Ascending aorta (tissue), 2 donors: ENCODE measurements around the gene PHLPP1. TPM values are rescaled to one million over a fixed set of nuclear protein-coding genes. Genes with fewer than 3 reads are reported as not detected.

ENCODE experiments used
- DNase-seq, 2 donors: peaks; one replicate each; pipeline ENCODE4 v3.0.0-alpha.2; 2019; ENCODE audit warnings: low spot score in 2 of 2
- H3K27ac ChIP-seq, 2 donors: fragments of 200-600 bp; sonication (generic); one replicate each; pipeline ENCODE4 v1.5.1; 2016 to 2017; ENCODE audit warnings: mild to moderate bottlenecking in 1 of 2
- H3K27me3 ChIP-seq: fragments of 200-600 bp; sonication (generic); one replicate; pipeline ENCODE4 v1.5.1; 2017
- H3K36me3 ChIP-seq, 2 donors: fragments of 200-600 bp; sonication (generic); one replicate each; pipeline ENCODE4 v1.5.1; 2016
- H3K4me1 ChIP-seq, 2 donors: fragments of 200-600 bp; sonication (generic); one replicate each; pipeline ENCODE4 v1.5.1; 2016 to 2017; ENCODE audit warnings: mild to moderate bottlenecking in 1 of 2
- H3K4me3 ChIP-seq, 2 donors: fragments of 200-600 bp; sonication (generic); one replicate each; pipeline ENCODE4 v1.5.1; 2016 to 2017; ENCODE audit warnings: mild to moderate bottlenecking in 1 of 2
- H3K9me3 ChIP-seq, 2 donors: fragments of 200-600 bp; sonication (generic); one replicate each; pipeline ENCODE4 v1.5.1; 2016
- CTCF ChIP-seq, 3 experiments: fragments of 200-600 bp in 2 of 3; fragments of 450-650 bp in 1 of 3; sonication (generic) in 2 of 3; IDR thresholded peaks; one replicate each; pipeline ENCODE4 v1.5.1; 2016 to 2019; ENCODE audit warnings: antibody characterized with exemption in 3 of 3, mild to moderate bottlenecking in 1 of 3, moderate library complexity in 1 of 3
- intact Hi-C: fragments of 100-400 bp; cut with DNase I; formaldehyde crosslinking; loops from one replicate; pipeline ENCODE4 v1.15.1; 2023
- total RNA-seq: library from RNA; depleted of rRNA; stranded (reverse); fragments of >200 nt; gene quantifications from one replicate; pipeline ENCODE4 v1.1.0, GENCODE V29; 2016

The PHLPP1 gene
- total RNA-seq, 1 donor from 2014 or later = 9.8 TPM

GRCh38 chr18:63003899-63004298 is 288.6 kb downstream of the PHLPP1 start:
- Histone ChIP-seq H3K4me3 (no peak overlapping the region), H3K4me1 (no peaks in the 10 kb centered on the region), H3K9me3 (no peaks in the 10 kb centered on the region), H3K27ac (no peak overlapping the region), H3K27me3 (no peaks in the 10 kb centered on the region), H3K36me3 (no peaks in the 10 kb centered on the region)
- intact Hi-C loops = no loop called here
- no peak for DNase-seq
- no peak for TF ChIP-seq CTCF (IDR thresholded peaks at IDR 0.05)

GRCh38 chr18:63004466-63005089 is 289.2 kb downstream of the PHLPP1 start:
- intact Hi-C loops = no loop called here
- H3K36me3 ChIP-seq = no peaks in the 10 kb centered on the region
- DNase-seq = no peak
- H3K27ac ChIP-seq = no peak overlapping the region
- no peaks in the 10 kb centered on the region for H3K9me3 ChIP-seq
- no peak for TF ChIP-seq CTCF (IDR thresholded peaks at IDR 0.05)
- no peaks in the 10 kb centered on the region for H3K27me3 ChIP-seq
- H3K4me3 ChIP-seq = no peak overlapping the region
- H3K4me1 ChIP-seq = no peaks in the 10 kb centered on the region

- Histone ChIP-seq H3K27me3 (no peaks in the 10 kb centered on the region), H3K4me3 (no peak overlapping the region), H3K4me1 (no peaks in the 10 kb centered on the region), H3K9me3 (no peaks in the 10 kb centered on the region), H3K36me3 (no peaks in the 10 kb centered on the region), H3K27ac (no peak overlapping the region)
- no peak for DNase-seq
- intact Hi-C loops = no loop called here
- no peak for TF ChIP-seq CTCF (IDR thresholded peaks at IDR 0.05)
Observed at GRCh38 chr18:63005306-63005705, 290.0 kb downstream of the PHLPP1 start.

- no peak for TF ChIP-seq CTCF (IDR thresholded peaks at IDR 0.05)
- DNase-seq = no peak
- H3K4me1 ChIP-seq = no peaks in the 10 kb centered on the region
- no peaks in the 10 kb centered on the region for H3K9me3 ChIP-seq
- H3K36me3 ChIP-seq = no peaks in the 10 kb centered on the region
- intact Hi-C loops = no loop called here
- H3K27ac ChIP-seq = no peak overlapping the region
- H3K4me3 ChIP-seq = no peak overlapping the region
- no peaks in the 10 kb centered on the region for H3K27me3 ChIP-seq
Observed at GRCh38 chr18:63007231-63007630, 291.9 kb downstream of the PHLPP1 start.

GRCh38 chr18:63016270-63016669 is 300.9 kb downstream of the PHLPP1 start:
- H3K27ac ChIP-seq = no peak overlapping the region
- intact Hi-C loops = loop anchor here (2.0 to 10.0 kb wide), 3 partner anchors 109 to 423 kb away; no protein-coding TSS in a partner anchor
- H3K27me3 ChIP-seq = no peaks in the 10 kb centered on the region
- no peak for DNase-seq
- no peaks in the 10 kb centered on the region for H3K36me3 ChIP-seq
- peak; percentile 74 to 79 (median 79) for TF ChIP-seq CTCF (IDR thresholded peaks at IDR 0.05)
- no peaks in the 10 kb centered on the region for H3K4me1 ChIP-seq
- H3K9me3 ChIP-seq = no peaks in the 10 kb centered on the region
- H3K4me3 ChIP-seq = no peak overlapping the region

- intact Hi-C loops = loop anchor here (1.0 to 10.0 kb wide), 4 partner anchors 108 to 422 kb away; no protein-coding TSS in a partner anchor
Observed at GRCh38 chr18:63017076-63017475, 301.7 kb downstream of the PHLPP1 start.

More at GRCh38 chr18:63017076-63017475, 301.7 kb downstream of the PHLPP1 start:
- Histone ChIP-seq H3K27ac (no peak overlapping the region), H3K4me3 (no peak overlapping the region), H3K9me3 (no peaks in the 10 kb centered on the region), H3K36me3 (no peaks in the 10 kb centered on the region), H3K4me1 (no peaks in the 10 kb centered on the region), H3K27me3 (no peaks in the 10 kb centered on the region)
- TF ChIP-seq CTCF (IDR thresholded peaks at IDR 0.05) = no peak
- DNase-seq = no peak
